Measurements from ENCODE around the gene F5. TPM values are rescaled to one million over a fixed set of nuclear protein-coding genes. Genes with fewer than 3 reads are reported as not detected.
A peak's percentile ranks its signal among the peaks of the same experiment; 100 is the strongest.

F5 gene
- total RNA-seq, 1 donor from 2014 or later: 1.6 TPM

- no peak for TF ChIP-seq CTCF (IDR thresholded peaks at IDR 0.05)
- no peaks in the 10 kb centered on the region for H3K27me3 ChIP-seq
- intact Hi-C loops (cut with DNase I): no loop called here
- H3K36me3 ChIP-seq: no peaks in the 10 kb centered on the region
- no peaks in the 10 kb centered on the region for H3K9me3 ChIP-seq
- H3K4me1 ChIP-seq: no peaks in the 10 kb centered on the region
- no peak for ATAC-seq
- no peak overlapping the region for H3K27ac ChIP-seq
- no peak for DNase-seq
- no peak overlapping the region for H3K4me3 ChIP-seq
Observed at GRCh38 chr1:169494343-169494742, 91.9 kb downstream of the F5 start.

GRCh38 chr1:169493251-169493650 lies 93.0 kb downstream of the F5 start:
- Histone ChIP-seq H3K4me1 (no peaks in the 10 kb centered on the region), H3K36me3 (no peaks in the 10 kb centered on the region), H3K27me3 (no peaks in the 10 kb centered on the region), H3K4me3 (no peak overlapping the region), H3K9me3 (no peaks in the 10 kb centered on the region), H3K27ac (no peak overlapping the region)
- ATAC-seq (no peak), DNase-seq (no peak)
- intact Hi-C loops (cut with DNase I): no loop called here
- TF ChIP-seq CTCF (IDR thresholded peaks at IDR 0.05): no peak

- ATAC-seq (peak; percentile 24), DNase-seq (no peak)
- H3K4me1 ChIP-seq: peaks cover 3% of the 10 kb centered on the region
- H3K9me3 ChIP-seq: no peaks in the 10 kb centered on the region
- no peak overlapping the region for H3K27ac ChIP-seq
- no peaks in the 10 kb centered on the region for H3K27me3 ChIP-seq
- no peaks in the 10 kb centered on the region for H3K36me3 ChIP-seq
- intact Hi-C loops (cut with DNase I): no loop called here
- no peak overlapping the region for H3K4me3 ChIP-seq
- no peak for TF ChIP-seq CTCF (IDR thresholded peaks at IDR 0.05)
Observed at GRCh38 chr1:169491845-169492281, 94.4 kb downstream of the F5 start.

GRCh38 chr1:169488157-169488556 lies 98.1 kb downstream of the F5 start:
- Histone ChIP-seq H3K36me3 (no peaks in the 10 kb centered on the region), H3K27ac (no peak overlapping the region), H3K27me3 (no peaks in the 10 kb centered on the region), H3K4me1 (peaks cover 17% of the 10 kb centered on the region), H3K4me3 (no peak overlapping the region), H3K9me3 (no peaks in the 10 kb centered on the region)
- TF ChIP-seq CTCF (IDR thresholded peaks at IDR 0.05): no peak
- ATAC-seq: no peak
- DNase-seq: no peak
- intact Hi-C loops (cut with DNase I): no loop called here

- Histone ChIP-seq H3K4me3 (no peak overlapping the region), H3K9me3 (no peaks in the 10 kb centered on the region), H3K27ac (peak overlapping the region; percentile 99), H3K36me3 (no peaks in the 10 kb centered on the region), H3K4me1 (peaks cover 22% of the 10 kb centered on the region), H3K27me3 (no peaks in the 10 kb centered on the region)
- ATAC-seq: no peak
- no peak for TF ChIP-seq CTCF (IDR thresholded peaks at IDR 0.05)
- intact Hi-C loops (cut with DNase I): no loop called here
- no peak for DNase-seq
Observed at GRCh38 chr1:169487561-169487960, 98.7 kb downstream of the F5 start.

- peaks cover 22% of the 10 kb centered on the region for H3K4me1 ChIP-seq
- no peak for ATAC-seq
- intact Hi-C loops (cut with DNase I): no loop called here
- TF ChIP-seq CTCF (IDR thresholded peaks at IDR 0.05): no peak
- no peaks in the 10 kb centered on the region for H3K27me3 ChIP-seq
- no peaks in the 10 kb centered on the region for H3K9me3 ChIP-seq
- H3K36me3 ChIP-seq: no peaks in the 10 kb centered on the region
- no peak overlapping the region for H3K4me3 ChIP-seq
- peak overlapping the region; percentile 99 for H3K27ac ChIP-seq
- DNase-seq: no peak
Observed at GRCh38 chr1:169487133-169487532, 99.1 kb downstream of the F5 start.

Measured in upper lobe of right lung (tissue), 1 donor.